GM18861 (cell line): ENCODE results near the gene STK11.
A peak's percentile ranks its signal among the peaks of the same experiment; 100 is the strongest.

Experiments used
- ATAC-seq: cut with Tn5 transposase; IDR thresholded peaks from one replicate; pipeline ENCODE4 v1.9.1; 2021; ENCODE audit not compliant: unreplicated experiment

Gene STK11

DNA sequence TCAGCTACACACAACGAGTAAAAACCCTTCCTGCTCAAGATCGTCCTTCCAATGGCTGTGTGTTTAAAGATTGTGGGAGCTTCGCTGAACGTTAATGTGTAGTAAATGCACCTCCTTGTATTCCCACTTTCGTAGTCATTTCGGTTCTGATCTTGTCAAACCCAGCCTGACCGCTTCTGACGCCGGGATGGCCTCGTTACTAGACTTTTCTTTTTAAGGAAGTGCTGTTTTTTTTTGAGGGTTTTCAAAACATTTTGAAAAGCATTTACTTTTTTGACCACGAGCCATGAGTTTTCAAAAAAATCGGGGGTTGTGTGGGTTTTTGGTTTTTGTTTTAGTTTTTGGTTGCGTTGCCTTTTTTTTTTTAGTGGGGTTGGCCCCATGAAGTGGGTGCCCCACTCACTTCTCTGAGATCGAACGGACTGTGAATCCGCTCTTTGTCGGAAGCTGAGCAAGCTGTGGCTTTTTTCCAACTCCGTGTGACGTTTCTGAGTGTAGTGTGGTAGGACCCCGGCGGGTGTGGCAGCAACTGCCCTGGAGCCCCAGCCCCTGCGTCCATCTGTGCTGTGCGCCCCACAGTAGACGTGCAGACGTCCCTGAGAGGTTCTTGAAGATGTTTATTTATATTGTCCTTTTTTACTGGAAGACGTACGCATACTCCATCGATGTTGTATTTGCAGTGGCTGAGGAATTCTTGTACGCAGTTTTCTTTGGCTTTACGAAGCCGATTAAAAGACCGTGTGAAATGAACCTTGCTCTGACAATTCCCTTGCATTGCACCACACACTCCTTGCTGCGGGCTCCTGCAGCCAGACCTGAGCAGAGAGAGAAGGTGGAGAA lies 67.1 kb downstream of the STK11 start:
- ATAC-seq = no peak

- no peak for ATAC-seq
These were observed 67.9 kb downstream of the STK11 start for GRCh38 chr19:1273263-1274041.

DNA sequence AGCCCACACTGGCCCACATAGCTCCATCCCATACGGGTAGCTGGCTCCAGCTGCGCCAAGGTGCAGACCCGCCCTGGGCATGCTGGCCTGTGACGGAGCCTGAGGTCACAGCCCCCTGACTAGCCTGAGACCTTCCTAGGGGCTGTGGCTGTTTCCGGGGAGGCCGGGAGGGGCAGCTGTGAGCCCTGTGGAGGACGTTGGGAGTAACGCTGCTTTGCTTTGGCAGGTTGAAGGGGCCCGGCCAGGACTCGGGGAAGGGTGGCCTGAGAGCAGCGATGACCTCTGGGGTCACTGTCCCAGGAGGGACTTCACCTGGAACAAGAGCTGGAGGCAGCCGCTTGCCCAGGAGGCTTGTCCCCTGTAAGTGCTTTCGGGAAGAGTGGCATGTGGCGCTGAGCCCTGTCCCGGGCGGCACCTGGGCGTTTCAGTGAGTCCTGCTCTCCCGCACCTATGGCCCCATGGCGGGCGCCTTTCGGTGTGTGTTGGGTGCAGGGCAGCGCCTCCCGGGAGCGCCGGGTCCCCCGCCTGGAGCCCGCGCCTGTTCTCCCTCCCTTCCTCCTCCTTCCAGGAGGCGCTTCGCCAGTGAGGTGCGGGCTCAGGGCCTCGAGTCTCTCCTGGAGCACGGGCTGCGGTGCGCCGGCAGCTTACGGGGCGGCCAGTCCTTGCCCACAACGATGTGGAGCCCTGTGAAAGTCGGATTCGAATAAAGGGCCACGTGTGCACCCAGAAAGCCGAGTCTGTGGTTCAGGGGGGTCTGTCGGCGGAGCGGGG lies 68.7 kb downstream of the STK11 start:
- no peak for ATAC-seq

GRCh38 chr19:1274852-1275259 lies 69.3 kb downstream of the STK11 start:
- ATAC-seq = no peak

DNA sequence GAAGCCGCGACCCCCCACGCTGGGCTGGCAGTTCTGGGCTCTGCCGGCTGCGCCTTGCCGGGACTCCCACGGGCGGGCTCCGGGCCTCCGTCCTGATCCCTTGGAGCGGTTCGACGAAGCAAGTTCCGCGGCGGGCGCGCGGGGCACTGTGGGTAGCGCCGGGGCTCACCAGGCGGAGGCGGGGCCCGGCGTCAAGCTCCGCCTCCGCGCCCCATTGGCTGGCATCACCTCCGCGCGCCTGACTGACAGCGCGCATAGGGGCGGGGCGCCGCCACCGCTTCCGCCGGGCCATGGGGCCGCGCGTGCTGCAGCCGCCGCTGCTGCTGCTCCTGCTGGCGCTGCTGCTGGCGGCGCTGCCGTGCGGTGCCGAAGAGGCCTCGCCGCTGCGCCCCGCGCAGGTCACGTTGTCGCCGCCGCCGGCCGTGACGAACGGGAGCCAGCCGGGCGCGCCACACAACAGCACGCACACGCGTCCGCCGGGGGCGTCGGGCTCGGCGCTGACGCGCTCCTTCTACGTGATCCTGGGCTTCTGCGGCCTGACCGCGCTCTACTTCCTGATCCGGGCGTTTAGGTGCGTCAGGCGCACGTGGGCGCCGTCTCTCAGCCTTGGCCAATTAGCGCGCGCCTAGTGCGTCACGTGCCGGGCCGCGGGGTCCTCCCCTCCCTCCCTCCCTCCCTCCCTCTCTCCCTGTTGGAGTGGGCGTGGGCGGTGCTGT lies 69.8 kb downstream of the STK11 start, which contains the start of gene FAM174C:
Gene FAM174C (plus strand): TSS at position 271 of the 716 bp plus-strand sequence. CDS start 20 bp downstream, at position 291.
- peak; percentile 72 for ATAC-seq

- no peak for ATAC-seq
These were observed 70.5 kb downstream of the STK11 start for GRCh38 chr19:1275976-1276627.

GRCh38 chr19:1276628-1277022 lies 71.0 kb downstream of the STK11 start:
- ATAC-seq = no peak

- ATAC-seq = no peak
These were observed 71.5 kb downstream of the STK11 start for GRCh38 chr19:1277061-1277460.
